Myometrial cell (primary cell): Measurements from ENCODE around the gene CRNN. TPM values are rescaled to one million over a fixed set of nuclear protein-coding genes. Genes with fewer than 3 reads are reported as not detected.

Experiments
- total RNA-seq: library from RNA; depleted of rRNA; stranded (reverse); fragments of >200 nt; gene quantifications from 2 replicates; pipeline ENCODE4 v1.2.3, GENCODE V29; 2015

The CRNN gene
- total RNA-seq = not detected in 2 replicates

GRCh38 chr1:152413909-152414308 is at the start of gene CRNN:
Gene CRNN (minus strand): TSS chr1:152414263. CDS start chr1:152412233, 2,030 bp downstream.

GRCh38 chr1:152359906-152360305 is 54.2 kb downstream of the CRNN start, which contains the start of gene FLG2:
Gene FLG2 (minus strand): TSS chr1:152360006. CDS start chr1:152358884, 1,122 bp downstream.

Other genes starting within 250 kb of the CRNN start
- gene HRNR, start 190.1 kb downstream of the CRNN start, total RNA-seq = not detected in 2 replicates
- not detected in 2 replicates for gene FLG, start 89.0 kb downstream of the CRNN start, total RNA-seq
- gene FLG2, start 54.3 kb downstream of the CRNN start, total RNA-seq = not detected in 2 replicates
- not detected in 2 replicates for gene LCE5A, start 96.5 kb upstream of the CRNN start, total RNA-seq
- gene CRCT1, start 100.2 kb upstream of the CRNN start, total RNA-seq = not detected in 2 replicates
- gene LCE3E, start 152.5 kb upstream of the CRNN start, total RNA-seq = not detected in 2 replicates
- gene LCE3D, start 166.3 kb upstream of the CRNN start, total RNA-seq = not detected in 2 replicates
- gene LCE3C, start 186.0 kb upstream of the CRNN start, total RNA-seq = not detected in 2 replicates
- not detected in 2 replicates for gene LCE3B, start 199.5 kb upstream of the CRNN start, total RNA-seq
- gene LCE3A, start 208.8 kb upstream of the CRNN start, total RNA-seq = not detected in 2 replicates
- gene LCE2D, start 249.1 kb upstream of the CRNN start, total RNA-seq = not detected in 2 replicates